GM23248 (cell line): ENCODE data around the gene CCDC186.

Experiments
- EZH2 ChIP-seq: fragments of 200-600 bp; sonication (generic); IDR thresholded peaks from 2 replicates; pipeline ENCODE4 v1.6.1; 2018; ENCODE audit warnings: antibody characterized with exemption, mild to moderate bottlenecking; ENCODE audit not compliant: insufficient read depth, poor library complexity, severe bottlenecking
- EZH2phosphoT487 ChIP-seq: fragments of 200-600 bp; sonication (generic); IDR thresholded peaks from 2 replicates; pipeline ENCODE4 v1.6.1; 2018; ENCODE audit warnings: antibody characterized with exemption, moderate library complexity, mild to moderate bottlenecking, low read depth; ENCODE audit not compliant: insufficient read depth

- TF ChIP-seq EZH2phosphoT487 (no peak), EZH2 (no peak)
Observed at GRCh38 chr10:114078346-114078745, 95.7 kb downstream of the CCDC186 start.
